T-helper 1 cell (primary cell): ENCODE measurements around the gene POU2AF1.
"Not testable (repeated sequence)": the region's sequence is repeated elsewhere in the genome, so short reads cannot be mapped to it uniquely, and the experiment has no call there.

Experiments used
- DNase-seq, 5 donors: peaks; one replicate each; pipeline ENCODE4 v3.0.0-alpha.2; 2012 to 2020

POU2AF1 gene

DNA sequence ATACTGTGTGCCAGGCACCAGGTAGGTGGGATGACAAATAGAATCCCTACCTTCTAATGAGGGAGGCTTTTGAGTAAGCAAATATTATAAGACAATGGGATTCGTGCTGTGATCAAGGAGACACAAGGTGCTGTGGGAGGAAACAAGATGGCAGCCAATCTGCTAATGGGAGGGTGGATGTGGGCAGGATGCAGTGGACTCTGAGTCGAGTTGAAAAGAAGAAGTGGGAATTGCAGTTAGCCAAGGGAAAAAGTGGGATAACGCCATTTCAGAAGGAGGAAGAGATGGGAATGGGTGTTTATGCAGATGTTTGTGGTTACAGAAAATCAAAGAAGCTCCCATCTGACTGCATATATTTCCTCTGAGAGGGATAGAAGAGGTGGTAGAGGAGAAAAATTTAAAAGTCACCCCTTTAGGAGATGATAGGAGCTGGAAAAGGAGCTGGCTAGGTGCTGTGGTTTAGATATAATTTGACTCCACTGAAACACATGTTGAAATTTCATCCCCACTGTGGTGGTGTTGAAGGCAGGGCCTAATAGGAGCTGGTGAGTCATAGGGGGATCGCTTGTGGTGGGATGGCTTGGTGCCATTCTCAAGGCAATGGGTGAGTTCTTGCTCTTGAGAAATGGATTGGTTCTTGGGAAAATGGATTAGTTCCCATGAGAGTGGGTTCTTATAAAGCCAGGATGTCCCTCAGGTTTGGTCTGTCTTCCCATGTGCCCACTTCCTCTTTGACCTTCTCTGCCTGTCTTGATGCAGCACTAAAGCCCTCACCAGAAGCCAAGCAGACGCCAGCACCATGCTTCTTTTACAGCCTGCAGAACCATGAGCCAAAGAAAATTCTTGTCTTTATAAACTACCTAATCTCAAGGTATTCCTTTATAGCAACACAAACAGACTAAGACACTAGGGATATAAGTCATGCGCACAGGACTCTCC lies 30.0 kb upstream of the POU2AF1 start:
- DNase-seq = peak in 1 of 5 donors; percentile 8

DNA sequence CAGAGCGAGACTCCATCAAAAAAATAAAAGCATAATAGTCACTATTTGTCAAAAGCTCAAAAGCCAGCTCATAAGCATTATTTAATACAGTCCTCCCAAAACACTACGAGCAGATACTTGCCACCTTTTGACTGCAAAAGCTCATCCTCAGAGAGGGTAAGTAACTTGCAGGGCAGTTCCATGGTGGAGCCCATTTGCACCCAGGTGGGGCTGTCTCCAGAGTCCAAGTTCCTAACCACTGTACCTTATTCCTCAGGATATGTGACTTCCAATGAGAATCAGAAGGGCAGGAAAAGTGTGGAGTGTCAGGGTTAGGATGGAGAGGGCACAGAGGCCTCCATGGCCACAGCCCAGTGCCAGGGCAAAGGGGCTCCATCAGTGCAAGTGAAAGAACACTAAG lies 28.6 kb upstream of the POU2AF1 start:
- no peak for DNase-seq

DNA sequence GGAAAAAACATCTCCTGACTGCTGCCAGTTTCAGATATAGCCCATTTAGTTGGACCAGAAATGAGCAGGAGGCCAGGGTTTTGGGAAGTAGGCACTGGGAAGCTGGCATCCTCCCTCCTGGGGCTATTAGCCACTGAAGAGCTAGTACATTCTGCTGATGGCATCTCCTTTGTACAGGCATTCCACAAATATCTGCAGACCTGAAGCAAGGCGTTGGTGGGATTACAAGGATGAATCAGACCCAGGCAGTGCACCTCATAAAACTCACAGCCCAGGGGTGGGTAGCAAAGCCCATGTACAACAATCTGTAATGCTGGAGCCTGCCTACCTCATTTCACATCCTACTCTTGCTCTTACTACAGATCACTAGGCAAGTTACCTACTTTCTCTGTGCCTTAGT lies 27.5 kb upstream of the POU2AF1 start:
- DNase-seq = no peak

DNA sequence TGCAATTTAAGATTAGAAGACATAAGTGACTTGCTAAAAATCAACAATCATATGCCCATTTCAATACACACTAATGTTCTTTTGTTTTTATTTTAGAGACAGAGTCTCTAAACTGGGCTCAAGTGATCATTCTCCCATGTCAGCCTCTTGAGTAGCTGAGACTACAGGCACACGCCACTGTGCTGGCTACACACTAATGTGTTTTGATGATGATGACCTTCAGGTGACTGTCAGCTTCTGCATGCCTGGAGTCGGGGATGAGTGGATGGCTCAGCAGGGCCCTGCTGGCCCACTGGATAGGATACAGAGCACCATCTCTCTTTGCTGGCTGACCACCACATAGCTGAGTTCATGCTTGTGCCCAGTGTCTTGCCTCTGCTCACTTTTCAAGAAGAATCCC lies 27.0 kb upstream of the POU2AF1 start:
- no peak for DNase-seq

DNA sequence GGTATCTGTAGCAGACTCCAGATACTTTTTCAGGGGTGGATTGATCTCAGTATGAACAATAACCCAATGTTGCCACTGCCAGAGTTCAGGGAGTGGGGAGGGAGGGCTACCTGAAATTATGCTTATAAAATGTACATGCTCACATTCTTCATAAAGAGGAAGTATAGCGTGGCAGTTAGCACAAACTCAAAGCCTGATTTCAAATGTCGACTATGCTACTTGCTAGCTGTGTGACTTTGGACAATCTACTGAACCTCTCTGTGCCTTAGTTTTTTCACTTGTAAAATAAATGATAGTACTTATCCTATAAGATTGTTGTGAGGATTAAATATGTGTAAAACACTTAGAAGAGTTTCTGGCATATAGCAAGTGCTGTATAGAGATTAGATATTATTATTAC lies 26.5 kb upstream of the POU2AF1 start:
- DNase-seq = no peak

DNA sequence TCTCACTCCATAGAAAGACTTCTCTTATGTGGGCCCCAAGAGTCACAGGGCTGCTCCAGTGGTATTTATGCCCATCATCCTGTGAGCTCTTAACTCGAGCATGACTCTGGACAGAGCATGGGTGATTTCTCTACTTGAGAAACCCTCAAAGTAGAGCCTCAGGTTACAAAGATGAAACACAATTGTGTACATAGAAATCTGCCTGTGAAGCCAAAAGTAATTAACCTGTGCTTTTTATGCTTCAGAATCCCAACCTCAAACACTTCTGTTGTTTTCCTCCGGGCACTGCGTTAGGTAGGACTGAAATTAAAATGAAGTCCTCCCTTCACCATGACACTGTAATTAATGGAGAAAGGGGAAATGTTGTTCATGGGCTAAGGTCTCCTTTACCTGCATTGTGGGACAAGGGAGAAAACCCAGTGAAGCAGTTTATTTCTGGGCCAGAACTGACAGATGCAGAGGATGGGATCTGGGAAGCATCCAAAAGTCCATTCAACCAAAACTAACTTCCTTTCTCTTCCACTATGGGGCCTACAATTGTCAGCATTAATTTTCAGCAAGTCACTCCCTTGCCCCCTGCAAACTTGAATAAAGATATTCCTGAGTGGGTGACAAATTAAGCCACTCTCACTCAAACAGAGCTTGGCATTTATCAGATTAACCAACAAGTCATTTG lies 24.1 kb upstream of the POU2AF1 start:
- no peak for DNase-seq

DNA sequence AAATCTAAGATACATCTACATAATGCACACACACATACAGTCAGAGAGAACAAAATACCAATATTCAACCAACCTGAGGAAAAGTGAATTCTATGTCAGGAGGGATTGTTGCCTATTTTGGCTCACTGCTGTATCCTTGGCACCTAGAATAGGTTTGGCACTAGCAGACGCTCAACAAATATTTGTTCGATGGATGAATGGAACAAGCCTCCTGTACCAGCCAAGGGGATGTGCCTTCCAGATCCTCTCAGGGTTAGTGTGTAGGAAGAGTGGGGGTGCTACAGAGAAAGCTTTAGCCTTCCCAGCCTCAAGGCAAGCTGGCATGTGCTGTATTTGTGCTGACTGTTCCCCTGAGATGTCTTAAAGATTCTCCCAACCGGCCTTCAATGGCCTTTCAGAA lies 23.3 kb upstream of the POU2AF1 start:
- no peak for DNase-seq

DNA sequence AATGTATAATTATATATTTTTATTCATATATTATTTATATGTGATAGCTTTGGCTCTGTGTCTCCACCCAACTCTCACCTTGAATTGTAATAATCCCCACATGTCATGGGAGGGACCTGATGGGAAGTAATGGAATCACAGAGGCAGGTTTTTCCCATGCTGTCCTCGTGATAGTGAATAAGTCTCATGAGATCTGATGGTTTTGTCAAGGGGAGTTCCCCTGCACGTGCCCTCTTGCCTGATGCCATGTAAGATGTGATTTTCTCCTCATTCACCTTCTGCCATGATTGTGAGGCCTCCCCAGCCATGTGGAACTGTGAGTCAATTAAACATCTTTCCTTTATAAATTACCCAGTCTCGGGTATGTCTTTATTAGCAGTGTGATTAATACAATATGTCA lies 22.9 kb upstream of the POU2AF1 start:
- not testable (repeated sequence) for DNase-seq

DNA sequence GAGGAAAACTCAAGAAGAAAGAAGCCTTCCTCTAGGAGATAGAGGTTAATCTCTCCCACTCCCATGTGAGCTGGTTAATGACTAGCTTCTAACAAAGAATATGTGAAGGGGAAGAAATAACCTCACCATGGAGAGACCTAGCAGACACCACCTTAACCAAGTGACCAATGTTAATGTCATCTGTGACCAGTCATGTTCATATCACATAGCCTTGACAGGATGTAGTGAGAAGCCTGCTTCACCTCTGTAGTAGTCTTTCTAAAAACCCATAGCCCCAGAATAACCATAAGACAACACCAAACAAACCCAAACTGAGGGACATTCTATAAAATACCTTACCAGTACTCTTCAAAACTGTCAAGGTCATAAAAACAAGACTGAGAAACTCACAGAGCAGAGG lies 21.5 kb upstream of the POU2AF1 start:
- DNase-seq = no peak

DNA sequence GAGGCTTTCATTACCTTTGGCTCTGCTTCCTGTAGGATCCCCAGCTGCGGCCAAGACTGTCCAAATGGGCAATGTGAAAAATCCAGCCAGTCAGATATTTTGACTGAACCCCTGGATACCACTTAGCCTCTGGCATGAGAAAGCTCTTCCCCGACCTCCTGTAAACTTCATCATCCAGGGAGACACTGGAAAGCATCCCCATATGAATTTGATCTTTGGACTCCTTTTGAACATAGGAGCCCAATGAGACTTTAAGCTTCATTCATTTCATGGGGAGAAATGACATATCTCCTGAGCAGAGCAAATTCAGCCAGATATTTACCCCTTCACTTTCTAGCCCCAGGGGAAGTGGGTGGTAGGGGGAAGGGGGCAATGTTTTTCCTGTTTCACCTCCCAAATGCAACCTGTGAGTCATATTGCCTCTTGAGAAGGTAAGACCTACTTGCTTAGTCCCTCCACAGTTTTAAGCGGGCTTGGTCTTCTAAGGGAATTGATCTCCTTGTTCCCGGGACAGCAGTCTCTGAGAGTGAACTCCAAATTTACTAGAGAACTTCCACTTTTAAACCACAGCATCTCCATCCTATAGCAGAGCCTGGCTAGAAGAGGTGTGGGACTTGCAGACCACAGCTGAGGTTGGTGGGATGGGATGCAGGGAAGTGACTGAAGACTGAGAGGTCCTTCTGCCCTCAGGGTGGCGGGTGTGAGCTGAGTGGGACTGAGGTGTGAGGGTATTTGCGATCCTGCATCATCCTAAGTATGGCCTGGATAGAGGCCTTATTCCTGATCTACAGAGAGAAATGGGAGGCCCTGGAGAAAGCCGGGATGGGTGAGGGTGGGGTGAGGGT lies 20.3 kb upstream of the POU2AF1 start:
- DNase-seq = no peak

DNA sequence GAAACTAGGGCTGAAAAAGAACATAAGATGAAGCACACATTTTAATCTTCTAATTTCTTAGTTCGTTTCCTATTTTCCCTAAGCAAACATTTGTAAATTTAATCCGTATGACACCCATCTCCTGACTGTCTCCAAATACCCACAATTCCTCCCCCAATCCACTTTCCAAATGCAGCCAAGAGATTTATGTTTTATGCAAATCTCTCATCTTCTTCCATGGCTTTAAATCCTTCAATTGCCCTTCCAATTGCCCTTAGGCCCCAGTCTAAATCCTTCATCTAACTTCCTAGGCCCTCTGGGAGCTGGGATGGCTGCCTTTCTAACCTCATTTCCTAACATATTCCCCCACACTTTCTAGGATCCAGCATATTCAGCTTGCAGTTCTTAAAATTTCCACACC lies 18.0 kb upstream of the POU2AF1 start:
- no peak for DNase-seq

DNA sequence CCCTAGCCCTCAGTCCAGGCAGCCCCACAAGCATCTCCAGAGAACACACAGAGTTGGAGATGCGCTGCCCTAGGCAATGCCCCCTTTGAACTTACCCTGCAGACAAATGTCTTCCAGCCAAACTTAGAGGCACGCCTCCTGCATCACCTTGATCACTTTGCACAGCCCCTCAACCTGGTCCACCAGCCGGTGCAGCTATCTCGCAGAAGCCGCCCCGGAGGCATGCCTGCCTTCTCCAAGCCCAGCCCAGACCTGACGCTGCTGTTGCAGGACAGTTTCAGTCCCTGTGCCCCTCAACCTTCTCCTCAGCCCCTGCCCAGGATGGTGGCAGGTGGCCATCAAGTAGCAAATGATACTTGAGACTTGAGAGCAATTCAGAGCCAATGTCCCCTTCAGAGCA lies 16.7 kb upstream of the POU2AF1 start:
- no peak for DNase-seq

DNA sequence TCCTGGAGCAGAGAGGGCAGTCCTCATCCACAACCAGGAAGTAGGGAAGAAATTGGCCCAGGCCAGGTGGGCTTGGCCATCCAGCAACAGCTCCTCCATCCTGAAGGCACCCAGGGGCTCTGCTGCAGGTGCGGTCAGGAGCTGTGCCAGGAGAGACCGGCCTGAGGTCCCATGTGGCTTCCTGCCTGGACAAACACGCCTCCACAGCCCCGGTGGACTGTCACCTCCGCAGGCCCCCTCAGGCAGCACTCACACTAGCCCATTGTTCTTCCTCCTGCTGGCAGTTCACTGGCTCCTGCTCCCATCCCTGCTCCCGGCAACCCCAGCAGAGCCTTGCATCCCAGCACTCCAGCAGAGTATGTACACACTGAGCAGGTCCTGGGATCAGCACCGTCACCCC lies 16.0 kb upstream of the POU2AF1 start:
- DNase-seq = no peak

DNA sequence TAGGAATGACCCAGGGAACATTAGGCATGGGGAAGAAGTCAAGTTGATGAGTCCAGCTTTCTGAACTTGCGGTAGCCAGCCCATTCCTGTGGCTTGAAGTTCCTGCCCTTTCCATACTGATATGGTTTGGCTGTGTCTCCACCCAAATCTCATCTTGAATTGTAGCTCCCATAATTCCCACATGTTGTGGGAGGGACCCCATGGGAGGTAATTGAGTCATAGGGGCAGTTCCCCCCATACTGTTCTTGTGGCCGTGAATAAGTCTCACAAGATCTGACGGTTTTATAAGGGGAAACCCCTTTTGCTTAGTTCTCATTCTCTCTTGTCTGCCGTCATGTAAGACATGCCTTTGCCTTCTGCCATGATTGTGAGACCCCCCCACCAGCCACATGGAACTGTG lies 15.1 kb upstream of the POU2AF1 start:
- DNase-seq = not testable (repeated sequence)

DNA sequence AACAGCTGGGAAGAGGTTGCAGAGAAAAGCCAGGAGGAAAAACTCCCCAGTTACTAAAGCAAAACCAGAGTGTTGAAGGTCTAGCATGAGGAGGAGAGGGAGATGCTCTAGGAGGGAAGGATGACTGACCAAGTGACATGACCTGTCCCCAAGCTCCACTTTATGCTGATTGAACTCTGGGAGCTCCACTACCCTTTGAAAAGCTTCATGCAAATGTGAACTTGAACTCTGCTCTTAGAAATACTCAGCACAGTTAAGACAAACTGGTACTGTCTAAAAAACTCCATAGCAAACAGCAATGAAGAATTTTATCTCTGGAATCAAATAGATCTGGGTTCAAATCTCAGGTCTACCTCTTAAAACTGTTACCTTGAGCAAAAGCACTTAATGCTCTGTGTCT lies 14.5 kb upstream of the POU2AF1 start:
- DNase-seq = no peak

DNA sequence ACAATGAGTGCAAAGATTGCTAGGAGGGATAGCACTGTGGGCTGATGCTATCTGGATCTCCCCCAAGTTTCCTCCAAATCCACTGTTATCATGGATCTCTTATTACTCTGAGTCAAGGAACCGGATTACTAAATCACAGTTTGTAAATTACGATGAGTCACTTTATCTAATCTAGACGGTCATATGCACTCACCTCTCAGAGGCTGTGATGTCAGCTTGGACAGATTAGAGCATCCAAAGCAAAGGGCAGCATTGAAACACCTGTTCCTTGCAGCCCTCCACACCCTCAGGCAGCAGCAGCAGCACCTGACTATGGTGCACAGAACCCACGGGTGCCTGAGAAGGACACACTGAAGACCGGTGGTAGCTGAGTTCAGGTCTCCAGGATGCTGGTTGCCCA lies 14.0 kb upstream of the POU2AF1 start:
- DNase-seq = no peak

DNA sequence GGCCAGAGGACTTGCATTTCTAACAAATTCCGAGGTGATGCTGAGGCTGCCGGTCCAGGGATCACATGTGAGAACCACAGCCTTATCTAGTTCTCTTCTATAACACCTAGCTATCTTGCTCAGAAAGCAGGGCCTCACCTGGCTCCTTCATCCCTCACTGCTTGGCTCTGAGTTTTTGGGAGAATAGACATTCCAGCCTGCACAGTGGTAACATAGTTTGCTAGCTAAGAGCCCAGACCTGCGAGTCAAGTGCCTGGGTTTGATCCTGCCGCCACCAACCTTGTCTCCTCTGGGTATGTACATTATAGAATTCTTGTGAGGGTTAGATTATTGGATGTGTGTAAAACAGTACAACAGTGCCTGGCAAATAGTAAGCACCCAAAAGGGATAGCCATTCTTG lies 13.5 kb upstream of the POU2AF1 start:
- DNase-seq = no peak

DNA sequence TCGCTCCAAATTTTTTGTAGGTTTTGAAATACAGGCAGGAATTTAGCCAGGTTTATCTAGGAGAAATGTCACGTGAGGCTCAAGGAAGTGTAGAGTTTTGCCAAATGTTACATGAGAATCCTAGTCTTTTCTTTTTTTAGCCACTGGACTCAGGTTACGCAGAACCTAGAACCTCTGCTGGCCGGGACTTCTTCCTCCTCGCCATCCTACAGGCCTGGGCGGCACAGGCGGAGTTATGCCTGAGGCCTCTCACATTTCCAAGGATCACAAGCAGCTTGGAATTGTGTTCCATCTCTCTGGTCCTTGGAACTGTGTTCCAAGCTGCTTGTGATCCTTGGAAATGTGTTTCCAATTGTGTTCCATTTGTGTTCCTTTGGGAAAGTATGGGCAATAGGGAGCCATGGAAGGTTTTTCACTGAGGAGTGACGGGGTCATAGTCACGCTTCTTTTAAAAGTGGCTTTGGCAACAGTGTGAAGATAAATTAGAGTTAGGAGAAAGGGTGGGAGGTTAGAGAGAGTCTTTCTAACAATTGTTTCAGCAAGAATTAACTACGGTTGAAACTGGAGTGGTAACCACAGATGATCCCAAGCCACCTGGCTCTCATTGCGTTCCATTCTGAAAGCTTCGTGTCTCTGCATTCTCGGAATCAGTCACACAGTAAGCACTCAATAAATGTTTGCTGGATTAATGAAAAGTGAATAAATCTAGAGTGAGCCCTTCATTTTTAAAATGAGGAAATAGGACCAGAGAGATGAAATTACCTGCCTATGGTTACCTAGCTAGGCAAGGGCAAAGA lies 12.5 kb upstream of the POU2AF1 start:
- no peak for DNase-seq

DNA sequence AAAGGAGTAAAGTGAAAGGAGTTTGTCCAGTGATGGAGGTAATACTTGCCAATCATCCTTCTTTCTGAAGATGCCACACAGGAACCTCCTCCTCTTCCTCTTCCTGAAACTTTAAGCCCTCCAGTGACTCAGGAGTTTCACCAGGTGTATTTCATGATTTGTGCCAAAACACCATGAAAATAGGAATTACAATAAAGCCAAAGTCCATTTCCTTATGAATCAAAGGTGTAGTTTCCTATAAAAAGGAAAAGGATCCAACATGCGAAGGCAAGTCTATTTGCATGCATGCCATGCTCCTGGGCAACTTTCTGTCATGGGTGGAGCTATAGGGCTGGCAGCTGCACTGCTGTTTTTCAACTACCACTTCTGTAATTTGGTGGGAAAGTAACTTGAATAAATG lies 9.8 kb upstream of the POU2AF1 start:
- no peak for DNase-seq

DNA sequence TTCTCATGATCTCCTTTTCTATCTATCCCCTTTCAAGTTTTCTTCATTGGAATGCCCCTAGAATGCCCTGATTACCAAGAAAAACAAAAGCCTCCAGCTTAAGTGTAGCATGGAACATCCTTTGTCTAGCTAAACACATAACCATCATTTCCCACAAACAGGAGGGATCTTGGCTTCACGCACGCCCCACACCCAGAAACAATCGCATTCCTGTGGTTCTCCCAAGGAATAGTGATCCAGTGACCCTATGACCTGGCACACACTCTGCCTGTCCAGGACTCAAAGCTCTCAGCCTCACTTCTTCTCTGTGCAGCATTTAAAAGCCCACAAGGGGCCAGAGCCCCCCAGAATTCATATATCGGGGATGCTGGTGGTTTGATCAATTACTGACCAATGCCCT lies 9.3 kb upstream of the POU2AF1 start:
- DNase-seq = no peak

DNA sequence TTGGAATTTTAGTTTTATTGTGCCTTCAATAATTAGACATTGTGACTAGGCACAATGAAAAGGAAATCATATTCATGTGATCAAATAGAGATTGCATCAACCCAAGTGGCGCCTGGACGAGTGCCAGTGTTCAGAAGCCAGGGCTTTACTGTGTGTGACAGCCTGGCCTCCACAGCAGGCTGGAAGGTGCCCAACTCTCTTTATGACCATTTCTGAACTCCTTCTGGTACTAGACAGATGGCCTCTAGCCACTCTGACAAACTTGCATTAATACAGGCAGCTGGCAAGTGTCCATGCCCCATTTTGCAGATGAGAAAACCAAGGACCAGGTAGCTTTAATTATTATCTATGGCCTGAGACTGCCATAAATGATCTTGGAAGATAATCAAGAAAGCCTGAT lies 8.3 kb upstream of the POU2AF1 start:
- no peak for DNase-seq

DNA sequence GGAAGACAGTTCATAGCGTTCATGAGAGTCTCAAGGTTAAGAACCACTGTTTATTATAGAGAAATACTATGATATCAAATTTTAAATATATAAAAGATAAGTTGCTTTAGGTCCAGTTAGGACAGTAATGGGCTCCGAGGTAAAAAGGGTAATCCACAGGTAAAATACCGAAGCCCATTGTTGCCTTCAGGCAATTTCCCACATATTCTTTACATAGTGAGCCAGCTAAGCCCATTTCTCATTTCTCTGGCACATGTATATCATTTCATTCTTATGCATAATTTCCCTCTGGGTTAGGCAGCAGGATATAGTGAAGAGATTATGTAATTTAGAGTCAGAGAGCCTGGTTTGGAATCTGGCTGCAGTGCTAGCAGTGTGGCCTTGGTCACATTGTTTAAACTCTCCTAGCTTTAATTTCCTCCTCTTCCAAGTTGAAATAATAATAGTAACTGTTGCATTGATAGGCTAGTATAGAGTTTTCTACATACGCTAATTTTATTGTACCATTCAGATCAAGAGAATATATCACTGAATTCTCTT lies 7.6 kb upstream of the POU2AF1 start:
- DNase-seq = no peak
